ENCODE results near the gene ZNF568. TPM values are rescaled to one million over a fixed set of nuclear protein-coding genes. Genes with fewer than 3 reads are reported as not detected.

ZNF568 gene
- total and polyA plus RNA-seq, 2 of the 4 experiments (the other 2 are of a cell fraction): 3.0 to 7.3 TPM

DNA sequence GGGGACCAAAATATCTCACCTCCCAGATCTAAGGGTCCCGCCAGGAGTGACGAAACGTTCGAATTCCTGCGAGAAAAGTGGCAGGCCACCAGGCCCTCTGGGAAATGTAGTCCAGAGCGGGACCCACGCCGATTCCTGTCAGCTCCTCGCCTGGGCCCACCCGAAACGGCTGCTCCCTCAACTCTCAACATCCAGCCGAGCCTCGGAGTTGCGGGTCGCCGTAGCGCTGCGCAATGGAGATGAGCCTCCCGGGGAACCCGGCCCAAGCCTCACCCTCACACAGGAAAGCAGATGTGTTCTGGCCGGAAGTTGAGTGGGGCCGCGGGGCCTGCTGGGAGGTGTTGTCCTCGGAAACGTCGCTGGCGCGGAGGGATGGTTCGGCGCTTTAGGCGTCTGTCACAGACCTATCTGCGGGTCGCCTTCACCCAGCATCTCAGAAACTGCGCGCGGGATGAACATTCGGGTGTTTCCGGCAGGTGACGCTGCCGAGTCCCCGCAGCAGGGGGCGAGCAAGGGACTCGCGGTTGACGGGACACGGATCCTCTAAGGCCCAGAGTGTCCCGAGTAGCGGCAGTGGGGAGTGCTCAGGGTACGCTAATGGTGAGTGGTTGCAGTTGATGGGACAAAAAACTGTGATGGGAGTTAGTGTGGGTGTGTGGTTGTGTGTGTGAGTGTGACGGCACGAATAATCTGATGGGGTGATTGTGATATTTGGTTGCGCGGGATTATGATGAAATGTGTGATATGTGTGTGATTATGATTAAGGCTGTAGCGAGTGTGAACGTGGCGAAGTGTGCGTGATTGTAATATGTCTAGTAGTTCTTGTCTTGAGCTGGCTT lies at the start of gene ZNF568, which contains the start of gene ZNF829 (continued):
- TF ChIP-seq NFE2L2 (IDR thresholded peaks at IDR 0.05; ENCODE audit: low read depth, low read length) (no peak), CEBPB (IDR thresholded peaks at IDR 0.05; ENCODE audit: low read depth, low read length) (peak; percentile 61)
- TF ChIP-seq, protein P1, sequence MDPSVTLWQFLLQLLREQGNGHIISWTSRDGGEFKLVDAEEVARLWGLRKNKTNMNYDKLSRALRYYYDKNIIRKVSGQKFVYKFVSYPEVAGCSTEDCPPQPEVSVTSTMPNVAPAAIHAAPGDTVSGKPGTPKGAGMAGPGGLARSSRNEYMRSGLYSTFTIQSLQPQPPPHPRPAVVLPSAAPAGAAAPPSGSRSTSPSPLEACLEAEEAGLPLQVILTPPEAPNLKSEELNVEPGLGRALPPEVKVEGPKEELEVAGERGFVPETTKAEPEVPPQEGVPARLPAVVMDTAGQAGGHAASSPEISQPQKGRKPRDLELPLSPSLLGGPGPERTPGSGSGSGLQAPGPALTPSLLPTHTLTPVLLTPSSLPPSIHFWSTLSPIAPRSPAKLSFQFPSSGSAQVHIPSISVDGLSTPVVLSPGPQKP (IDR thresholded peaks at IDR 0.05; ENCODE audit: borderline replicate concordance, low read depth, low read length): no peak
